CD8-positive, alpha-beta memory T cell (primary cell): ENCODE data around the gene ATP5F1D. TPM values are rescaled to one million over a fixed set of nuclear protein-coding genes. Genes with fewer than 3 reads are reported as not detected.
A peak's percentile ranks its signal among the peaks of the same experiment; 100 is the strongest.
"Not testable (repeated sequence)": the region's sequence is repeated elsewhere in the genome, so short reads cannot be mapped to it uniquely, and the experiment has no call there.

Source experiments
- CTCF ChIA-PET: fragments of 350-600 bp; sonication (Branson Sonifier 250); formaldehyde crosslinking; loops from one replicate; lab custom pipeline; 2021; ENCODE audit warnings: antibody characterized with exemption; lab: Charles Lee
- POLR2A ChIA-PET: fragments of 350-600 bp; sonication (Branson Sonifier 250); formaldehyde crosslinking; loops from one replicate; lab custom pipeline; 2021; ENCODE audit warnings: antibody characterized with exemption; lab: Charles Lee
- DNase-seq, 5 donors: peaks; one replicate each; pipeline versions ENCODE4 v3.0.0 to v3.0.0-alpha.2; 2020 to 2022; ENCODE audit warnings: mixed read lengths in 1 of 5
- H3K27ac ChIP-seq: one replicate; pipeline ENCODE4 v1.7.0; 2013; ENCODE audit warnings: low read depth, mild to moderate bottlenecking, low read length, moderate library complexity
- H3K27me3 ChIP-seq: 2 replicates; pipeline ENCODE4 v1.7.0; 2013; ENCODE audit warnings: low read length, mild to moderate bottlenecking; ENCODE audit not compliant: insufficient read depth, poor library complexity, severe bottlenecking
- H3K36me3 ChIP-seq: 2 replicates; pipeline ENCODE4 v1.7.0; 2013; ENCODE audit warnings: mild to moderate bottlenecking, low read length, moderate library complexity; ENCODE audit not compliant: insufficient read depth
- H3K4me1 ChIP-seq: 2 replicates; pipeline ENCODE4 v1.7.0; 2013; ENCODE audit warnings: mild to moderate bottlenecking, low read length, moderate library complexity; ENCODE audit not compliant: insufficient read depth
- H3K4me3 ChIP-seq: 2 replicates; pipeline ENCODE4 v1.7.0; 2013; ENCODE audit warnings: mild to moderate bottlenecking, low read length
- H3K9me3 ChIP-seq: 2 replicates; pipeline ENCODE4 v1.7.0; 2013; ENCODE audit warnings: mild to moderate bottlenecking, low read length
- H3K27ac Mint-ChIP-seq, 8 donors: one replicate each; pipeline ENCODE4 v1.8.0; 2020 to 2021; ENCODE audit warnings: mixed read lengths in 8 of 8, mild to moderate bottlenecking in 6 of 8, inconsistent platforms in 3 of 8, moderate library complexity in 3 of 8
- H3K27me3 Mint-ChIP-seq, 2 donors: one replicate each; pipeline ENCODE4 v1.8.0; 2020 to 2021; ENCODE audit warnings: mixed read lengths in 2 of 2, mild to moderate bottlenecking in 1 of 2, moderate library complexity in 1 of 2
- H3K36me3 Mint-ChIP-seq, 3 donors: one replicate each; pipeline ENCODE4 v1.8.0; 2020 to 2021; ENCODE audit warnings: mixed read lengths in 3 of 3, inconsistent platforms in 1 of 3, mild to moderate bottlenecking in 1 of 3
- H3K4me1 Mint-ChIP-seq, 3 donors: one replicate each; pipeline ENCODE4 v1.8.0; 2020 to 2021; ENCODE audit warnings: mixed read lengths in 3 of 3, inconsistent platforms in 1 of 3, mild to moderate bottlenecking in 1 of 3
- H3K4me3 Mint-ChIP-seq, 7 donors: one replicate each; pipeline ENCODE4 v1.8.0; 2020 to 2021; ENCODE audit warnings: mixed read lengths in 7 of 7, mild to moderate bottlenecking in 6 of 7, moderate library complexity in 4 of 7, inconsistent platforms in 2 of 7
- H3K9me3 Mint-ChIP-seq, 5 donors: one replicate each; pipeline ENCODE4 v1.8.0; 2020 to 2022; ENCODE audit warnings: mixed read lengths in 5 of 5, mild to moderate bottlenecking in 3 of 5, moderate library complexity in 2 of 5, inconsistent platforms in 1 of 5
- polyA plus RNA-seq: library from polyadenylated mRNA; unstranded; fragments of 300-500 nt; fragmentation: Illumina TruSeq; gene quantifications from one replicate; pipeline ENCODE4 v1.2.3, GENCODE V29; 2021
- total RNA-seq, 2 experiments: library from RNA; stranded (reverse); gene quantifications; one replicate each; pipeline ENCODE4 v1.2.3, GENCODE V29; 2021

The ATP5F1D gene
- total and polyA plus RNA-seq, 3 experiments from 2014 or later = 179 to 271 (median 180) TPM

DNA sequence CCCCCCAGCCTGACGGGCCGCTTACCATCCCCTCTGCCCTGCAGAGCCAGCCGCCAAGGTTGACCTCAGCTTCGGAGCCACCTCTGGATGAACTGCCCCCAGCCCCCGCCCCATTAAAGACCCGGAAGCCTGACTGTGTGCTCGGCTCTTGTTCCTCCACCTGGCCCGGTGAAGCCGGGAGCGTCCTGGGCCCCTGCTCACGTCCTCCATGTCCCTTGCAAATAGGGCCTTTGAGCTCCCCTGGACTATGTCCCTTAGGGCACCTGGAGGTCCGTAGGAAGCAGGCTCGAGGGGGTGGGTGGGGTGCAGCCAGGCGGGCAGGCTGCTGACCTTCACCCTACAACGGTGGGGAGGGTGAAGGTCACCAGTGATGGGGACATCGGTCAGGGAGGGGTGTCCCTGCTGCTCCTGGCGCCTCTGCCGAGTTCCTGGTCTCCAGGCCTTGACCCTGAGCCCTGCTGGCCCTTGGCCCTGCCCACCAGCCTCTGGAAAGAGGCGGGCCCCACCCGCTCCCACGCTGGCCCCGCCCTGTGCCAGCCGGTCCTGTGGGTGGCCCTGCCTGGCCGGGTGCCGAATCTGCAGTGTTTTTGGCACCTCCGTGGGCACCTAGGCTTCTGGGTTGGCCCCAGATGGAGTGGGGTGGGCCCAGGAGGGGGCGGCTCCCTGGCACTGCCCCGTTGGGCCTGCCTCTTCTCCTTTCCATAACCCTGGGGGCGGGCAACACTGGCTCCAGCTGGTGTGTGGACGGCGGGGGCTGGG lies 3.3 kb downstream of the ATP5F1D start:
- peak in 1 of 5 donors; percentile 67 for DNase-seq
- Histone ChIP-seq H3K27me3 (no peaks in the 10 kb centered on the region), H3K4me3 (no peak overlapping the region), H3K36me3 (no peaks in the 10 kb centered on the region), H3K9me3 (no peaks in the 10 kb centered on the region), H3K4me1 (peaks cover 51% of the 10 kb centered on the region), H3K27ac (peak overlapping the region; percentile 38)
- ChIA-PET POLR2A (interaction anchor here (0.5 to 4.4 kb wide), 13 partner anchors 8 to 261 kb away, joined by 3 to 280 read pairs (median 5); partner anchors contain the start of genes CIRBP, FAM174C, PCSK4 and WDR18), CTCF (interaction anchor here (0.6 to 7.5 kb wide), 35 partner anchors 10 to 382 kb away, joined by 3 to 484 read pairs (median 5); partner anchors contain the start of genes ARHGAP45, CIRBP, FAM174C and RNU6-2)
- Mint-ChIP-seq H3K9me3 (no peaks in the 10 kb centered on the region), H3K4me3 (peak overlapping the region; percentile 64 to 85 (median 70)), H3K27ac (peak overlapping the region; percentile 71 to 98 (median 92)), H3K36me3 (peaks cover 0 to 8% (median 0%) of the 10 kb centered on the region in 3 donors), H3K27me3 (peaks cover 0 to 2% of the 10 kb centered on the region in 2 donors), H3K4me1 (peaks cover 11 to 36% (median 14%) of the 10 kb centered on the region in 3 donors)

DNA sequence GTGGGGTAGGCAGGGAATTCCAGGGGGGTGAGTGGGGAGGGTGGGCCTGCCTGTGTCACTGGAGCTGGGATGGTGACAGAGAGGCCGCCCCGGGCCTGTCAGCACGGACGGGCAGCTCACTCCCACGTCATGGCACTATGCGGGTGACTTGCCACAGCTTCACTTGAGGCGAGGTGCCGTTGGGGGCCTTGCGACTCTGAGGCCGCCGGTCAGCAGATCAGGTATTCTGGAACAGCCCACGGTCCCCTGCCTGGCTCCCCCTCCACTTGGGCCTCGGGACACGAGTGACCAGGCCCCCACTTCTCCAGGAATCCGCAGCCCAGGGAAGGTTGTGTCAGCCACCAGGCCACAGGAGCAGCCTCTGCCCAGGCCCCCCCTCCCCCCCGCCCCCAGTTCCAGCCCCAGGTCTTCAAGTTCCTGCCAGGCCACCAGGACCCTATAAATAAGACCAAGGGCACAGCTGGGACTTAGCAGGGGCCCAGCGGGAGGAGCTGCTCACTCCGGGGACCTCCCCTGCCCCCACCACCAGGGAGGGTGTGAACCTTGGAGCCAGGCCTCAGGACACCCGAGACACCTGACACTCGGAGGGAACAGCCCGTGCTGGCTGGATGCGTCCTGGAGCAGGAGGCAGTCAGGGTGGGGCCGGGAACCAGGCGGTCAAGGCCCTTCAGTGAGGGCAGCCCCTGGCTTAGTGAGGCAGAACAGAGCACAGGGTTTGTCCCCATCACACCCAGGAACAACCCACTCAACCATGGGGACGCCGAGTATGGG lies 4.1 kb downstream of the ATP5F1D start:
- Mint-ChIP-seq H3K4me1 (peaks cover 11 to 35% (median 13%) of the 10 kb centered on the region in 3 donors), H3K9me3 (no peaks in the 10 kb centered on the region), H3K27me3 (peaks cover 0 to 2% of the 10 kb centered on the region in 2 donors), H3K4me3 (peak overlapping the region in 1 of 7 donors; percentile 73), H3K36me3 (peaks cover 0 to 8% (median 0%) of the 10 kb centered on the region in 3 donors), H3K27ac (peak overlapping the region in 4 of 8 donors; percentile 19 to 87 (median 24))
- CTCF ChIA-PET = interaction anchor here (1.2 to 7.5 kb wide), 5 partner anchors 13 to 219 kb away, joined by 3 to 484 read pairs (median 15); partner anchors contain the start of gene CIRBP
- peak in 1 of 5 donors; percentile 57 for DNase-seq
- Histone ChIP-seq H3K36me3 (no peaks in the 10 kb centered on the region), H3K4me3 (no peak overlapping the region), H3K4me1 (peaks cover 46% of the 10 kb centered on the region), H3K27me3 (no peaks in the 10 kb centered on the region), H3K9me3 (no peaks in the 10 kb centered on the region), H3K27ac (no peak overlapping the region)
- POLR2A ChIA-PET = interaction anchor here (0.5 to 4.4 kb wide), 7 partner anchors 18 to 262 kb away, joined by 3 to 280 read pairs (median 5); partner anchors contain the start of genes CIRBP, FAM174C and WDR18

DNA sequence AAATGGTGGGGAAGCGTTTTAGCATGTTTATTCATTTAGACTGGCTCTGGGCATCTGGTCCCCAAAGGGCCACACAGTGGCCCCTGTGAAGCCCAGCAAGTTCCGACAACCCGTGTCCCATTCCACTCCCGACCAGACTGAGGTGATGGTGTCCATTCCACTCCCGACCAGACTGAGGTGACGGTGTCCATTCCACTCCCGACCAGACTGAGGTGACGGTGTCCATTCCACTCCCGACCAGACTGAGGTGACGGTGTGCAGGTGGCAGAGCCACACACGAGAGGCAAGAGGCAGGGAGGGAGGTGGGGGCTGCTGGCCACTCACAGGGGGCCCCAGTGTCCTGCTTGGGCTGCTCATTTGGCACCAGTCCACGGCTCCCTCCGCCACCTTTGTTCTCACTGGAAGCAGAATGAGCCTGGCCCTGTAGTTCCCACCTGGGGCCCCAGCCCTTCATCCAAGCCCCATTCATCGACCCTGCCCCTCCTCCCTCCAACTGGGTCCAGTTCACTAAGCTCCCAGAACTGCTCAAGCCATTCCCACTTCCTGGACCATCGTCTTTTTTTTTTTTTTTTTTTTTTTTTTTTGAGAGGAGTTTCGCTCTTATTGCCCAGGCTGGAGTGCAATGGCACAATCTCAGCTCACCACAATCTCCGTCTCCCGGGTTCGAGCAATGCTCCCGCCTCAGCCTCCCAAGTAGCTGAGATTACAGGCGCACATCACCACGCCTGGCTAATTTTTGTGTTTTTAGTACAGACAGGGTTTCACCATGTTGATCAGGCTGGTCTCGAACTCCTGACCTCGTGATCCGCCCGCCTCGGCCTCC lies 4.9 kb downstream of the ATP5F1D start:
- H3K27ac Mint-ChIP-seq = peak overlapping the region in 5 of 8 donors; percentile 19 to 87 (median 61)

DNA sequence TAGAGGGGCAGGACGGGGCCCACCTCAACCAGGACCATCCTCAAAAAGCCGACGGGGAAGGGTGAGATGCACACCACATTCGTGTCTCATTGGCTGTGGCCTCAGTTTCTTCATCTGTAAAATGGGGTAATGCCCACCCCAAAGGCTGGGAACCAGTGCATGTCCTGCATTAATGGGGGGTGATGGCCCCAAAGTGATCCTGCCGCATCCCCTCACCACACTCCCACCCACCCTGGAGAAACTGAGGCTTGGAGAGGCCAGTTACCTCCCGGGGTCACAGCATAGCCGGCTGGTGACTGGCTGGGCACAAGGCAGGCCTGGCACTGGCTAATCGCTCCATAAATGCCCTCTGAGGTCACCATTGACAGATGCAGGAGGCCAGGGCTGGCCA lies 6.2 kb downstream of the ATP5F1D start:
- H3K27ac Mint-ChIP-seq = peak overlapping the region in 7 of 8 donors; percentile 29 to 87 (median 54)
- H3K4me3 Mint-ChIP-seq = peak overlapping the region in 6 of 7 donors; percentile 46 to 91 (median 54)
- H3K4me1 ChIP-seq = peaks cover 32% of the 10 kb centered on the region
- DNase-seq = no peak
- H3K4me1 Mint-ChIP-seq = peaks cover 4 to 21% (median 6%) of the 10 kb centered on the region in 3 donors
- ChIA-PET CTCF (interaction anchor here (7.5 kb wide), 1 partner anchor 17 kb away, joined by 484 read pairs; the partner anchor contains the start of gene CIRBP), POLR2A (interaction anchor here (0.6 kb wide), 1 partner anchor 19 kb away, joined by 3 read pairs; no protein-coding TSS in a partner anchor)
- no peaks in the 10 kb centered on the region for H3K9me3 ChIP-seq
- H3K4me3 ChIP-seq = no peak overlapping the region
- H3K27me3 ChIP-seq = no peaks in the 10 kb centered on the region
- peaks cover 0 to 16% (median 0%) of the 10 kb centered on the region in 3 donors for H3K36me3 Mint-ChIP-seq
- H3K36me3 ChIP-seq = no peaks in the 10 kb centered on the region
- no peaks in the 10 kb centered on the region for H3K9me3 Mint-ChIP-seq
- peak overlapping the region; percentile 84 for H3K27ac ChIP-seq
- peaks cover 0 to 6% of the 10 kb centered on the region in 2 donors for H3K27me3 Mint-ChIP-seq

More for the DNA sequence above, 4.9 kb downstream of the ATP5F1D start:
- not testable (repeated sequence) for H3K27me3 Mint-ChIP-seq, H3K4me3 ChIP-seq, H3K9me3 Mint-ChIP-seq, H3K36me3 ChIP-seq, H3K9me3 ChIP-seq, H3K27me3 ChIP-seq, H3K27ac ChIP-seq
- H3K4me1 Mint-ChIP-seq = peaks cover 7 to 29% (median 8%) of the 10 kb centered on the region in 3 donors
- CTCF ChIA-PET = interaction anchor here (1.1 to 7.5 kb wide), 2 partner anchors 13 to 19 kb away, joined by 5 to 484 read pairs; partner anchors contain the start of gene CIRBP
- POLR2A ChIA-PET = interaction anchor here (0.6 to 4.4 kb wide), 5 partner anchors 12 to 548 kb away, joined by 4 to 280 read pairs (median 6); partner anchors contain the start of genes CIRBP and FAM174C
- H3K36me3 Mint-ChIP-seq = peaks cover 0 to 11% (median 0%) of the 10 kb centered on the region in 3 donors
- peak overlapping the region in 3 of 7 donors; percentile 26 to 78 (median 73) for H3K4me3 Mint-ChIP-seq
- peak in 1 of 5 donors; percentile 57 for DNase-seq
- H3K4me1 ChIP-seq = peaks cover 38% of the 10 kb centered on the region

DNA sequence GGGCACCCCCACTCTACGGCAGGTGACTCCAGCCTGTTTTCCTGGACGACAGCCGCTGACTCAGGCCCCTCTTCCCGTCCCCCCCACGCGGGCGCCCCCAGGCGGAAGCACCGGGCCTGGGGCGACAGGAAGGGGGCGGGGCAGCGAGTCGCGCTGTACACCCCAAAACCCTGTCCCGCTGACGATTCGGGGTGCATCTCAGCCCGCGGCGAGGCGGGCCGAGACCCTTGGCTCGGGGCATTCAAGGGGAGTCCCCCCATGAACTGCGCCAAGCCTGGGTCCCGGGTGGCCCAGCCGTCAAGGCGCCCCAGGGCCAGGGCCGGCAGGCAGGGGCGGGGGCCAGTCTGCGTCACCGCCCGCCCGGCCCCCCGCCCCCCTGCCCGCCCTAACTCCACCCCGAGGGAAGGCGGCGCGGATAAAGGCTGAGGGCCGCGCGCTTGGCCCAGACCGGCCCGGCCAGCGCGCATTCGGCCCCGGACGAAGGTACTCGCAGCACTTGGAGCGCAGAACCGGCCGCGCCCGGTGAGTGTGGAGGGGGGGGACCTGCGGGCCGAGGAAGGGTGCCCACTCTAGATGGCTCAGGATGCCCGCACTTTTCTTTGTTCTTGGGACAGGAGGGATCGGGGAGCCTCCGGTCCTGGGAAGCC lies 6.7 kb downstream of the ATP5F1D start, which contains the start of gene MIDN:
Gene MIDN (plus strand): TSS at position 445 of the 647 bp plus-strand sequence. CDS start 1,714 bp downstream, outside the sequence.
- peaks cover 32% of the 10 kb centered on the region for H3K4me1 ChIP-seq

DNA sequence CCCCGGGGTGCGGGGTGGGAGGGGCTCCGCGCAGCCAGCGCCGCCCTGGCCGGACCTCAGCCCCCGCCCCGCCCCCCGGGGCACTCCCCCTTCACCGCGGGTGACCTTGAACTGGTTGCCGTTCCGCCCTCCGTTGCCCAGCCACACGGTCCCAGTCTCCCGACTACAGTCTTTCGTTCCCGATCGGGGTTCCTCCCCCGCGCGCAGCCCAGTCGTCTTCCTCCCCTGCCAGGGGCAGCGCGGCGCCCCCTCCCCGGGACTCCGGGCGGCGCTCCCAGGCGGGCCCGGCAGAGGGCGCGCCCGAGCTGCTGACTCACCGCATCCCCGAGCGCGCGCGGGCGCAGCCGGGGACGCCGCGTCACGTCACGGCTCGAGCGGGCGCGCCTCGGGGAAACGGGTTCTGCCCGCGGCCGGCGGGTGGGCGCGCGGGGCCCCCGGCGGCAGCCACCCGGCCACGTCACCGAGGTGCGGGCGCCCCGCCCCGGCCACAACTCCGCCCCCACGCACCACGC lies 7.3 kb downstream of the ATP5F1D start:
- peak overlapping the region; percentile 65 for H3K4me3 ChIP-seq
- CTCF ChIA-PET = interaction anchor here (1.0 kb wide), 2 partner anchors 18 to 20 kb away, joined by 4 to 8 read pairs; partner anchors contain the start of gene CIRBP

More for the DNA sequence above, 6.7 kb downstream of the ATP5F1D start, which contains the start of gene MIDN:
- no peaks in the 10 kb centered on the region for H3K9me3 ChIP-seq
- ChIA-PET CTCF (interaction anchor here (1.0 kb wide), 2 partner anchors 18 to 21 kb away, joined by 4 to 8 read pairs; partner anchors contain the start of gene CIRBP), POLR2A (interaction anchor here (0.6 to 2.2 kb wide), 5 partner anchors 13 to 170 kb away, joined by 3 to 22 read pairs (median 3); partner anchors contain the start of gene CIRBP)
- no peaks in the 10 kb centered on the region for H3K36me3 ChIP-seq
- H3K4me3 ChIP-seq = peak within 1 kb of the TSS; percentile 65
- no peaks in the 10 kb centered on the region for H3K27me3 ChIP-seq
- Mint-ChIP-seq H3K4me1 (peaks cover 4 to 17% (median 6%) of the 10 kb centered on the region in 3 donors), H3K27me3 (peaks cover 0 to 6% of the 10 kb centered on the region in 2 donors), H3K4me3 (peak within 1 kb of the TSS; percentile 72 to 100 (median 73)), H3K9me3 (no peaks in the 10 kb centered on the region), H3K27ac (peak within 1 kb of the TSS; percentile 54 to 100 (median 79)), H3K36me3 (peaks cover 0 to 17% (median 0%) of the 10 kb centered on the region in 3 donors)
- DNase-seq = peak; percentile 66 to 86 (median 77)
- H3K27ac ChIP-seq = peak within 1 kb of the TSS; percentile 84

More for the DNA sequence above, 7.3 kb downstream of the ATP5F1D start:
- peaks cover 32% of the 10 kb centered on the region for H3K4me1 ChIP-seq
- Mint-ChIP-seq H3K4me3 (peak overlapping the region; percentile 66 to 91 (median 73)), H3K27ac (peak overlapping the region in 6 of 8 donors; percentile 75 to 96 (median 83)), H3K27me3 (peaks cover 0 to 8% of the 10 kb centered on the region in 2 donors), H3K9me3 (no peaks in the 10 kb centered on the region), H3K4me1 (peaks cover 4 to 19% (median 8%) of the 10 kb centered on the region in 3 donors), H3K36me3 (peaks cover 0 to 20% (median 0%) of the 10 kb centered on the region in 3 donors)
- H3K36me3 ChIP-seq = peaks cover under 1% of the 10 kb centered on the region
- H3K27ac ChIP-seq = peak overlapping the region; percentile 84
- H3K9me3 ChIP-seq = no peaks in the 10 kb centered on the region
- H3K27me3 ChIP-seq = no peaks in the 10 kb centered on the region
- peak; percentile 81 to 91 (median 88) for DNase-seq
- POLR2A ChIA-PET = interaction anchor here (1.0 to 2.2 kb wide), 3 partner anchors 12 to 20 kb away, joined by 3 to 22 read pairs (median 7); partner anchors contain the start of gene CIRBP
